ENCODE measurements around the gene FOXE3.

DNA sequence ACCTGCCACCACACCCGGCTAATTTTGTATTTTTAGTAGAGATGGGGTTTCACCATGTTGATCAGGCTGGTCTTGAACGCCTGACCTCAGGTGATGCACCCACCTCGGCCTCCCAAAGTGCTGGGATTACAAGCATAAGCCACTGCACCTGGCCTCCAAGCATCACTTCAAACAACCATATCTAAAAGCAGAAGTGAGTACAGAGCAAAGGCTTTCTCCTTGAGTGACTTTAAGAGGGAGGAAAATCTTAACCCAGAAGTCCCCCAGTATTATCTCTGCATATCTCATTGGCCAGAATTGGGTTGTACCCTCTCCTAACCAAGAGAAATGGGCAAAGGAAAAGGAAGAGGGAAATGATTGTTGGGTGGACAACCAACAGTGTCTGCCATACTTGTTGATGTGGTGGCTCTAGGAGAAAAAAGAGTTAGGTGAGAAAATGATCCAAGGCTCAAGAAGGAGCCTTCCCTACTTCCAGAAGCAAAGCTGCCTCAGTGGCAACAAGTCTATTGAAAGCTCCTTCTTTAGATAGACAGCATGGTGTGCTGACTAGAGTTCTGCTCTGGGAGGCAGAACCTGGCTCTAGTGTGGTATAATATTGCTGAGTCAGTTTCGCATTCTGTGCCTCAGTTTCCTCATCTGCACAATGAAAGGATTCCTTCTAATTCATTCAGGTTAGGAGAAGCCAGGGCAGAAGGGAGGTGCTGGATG lies 16.8 kb upstream of the FOXE3 start:
- TF ChIP-seq, protein P1, sequence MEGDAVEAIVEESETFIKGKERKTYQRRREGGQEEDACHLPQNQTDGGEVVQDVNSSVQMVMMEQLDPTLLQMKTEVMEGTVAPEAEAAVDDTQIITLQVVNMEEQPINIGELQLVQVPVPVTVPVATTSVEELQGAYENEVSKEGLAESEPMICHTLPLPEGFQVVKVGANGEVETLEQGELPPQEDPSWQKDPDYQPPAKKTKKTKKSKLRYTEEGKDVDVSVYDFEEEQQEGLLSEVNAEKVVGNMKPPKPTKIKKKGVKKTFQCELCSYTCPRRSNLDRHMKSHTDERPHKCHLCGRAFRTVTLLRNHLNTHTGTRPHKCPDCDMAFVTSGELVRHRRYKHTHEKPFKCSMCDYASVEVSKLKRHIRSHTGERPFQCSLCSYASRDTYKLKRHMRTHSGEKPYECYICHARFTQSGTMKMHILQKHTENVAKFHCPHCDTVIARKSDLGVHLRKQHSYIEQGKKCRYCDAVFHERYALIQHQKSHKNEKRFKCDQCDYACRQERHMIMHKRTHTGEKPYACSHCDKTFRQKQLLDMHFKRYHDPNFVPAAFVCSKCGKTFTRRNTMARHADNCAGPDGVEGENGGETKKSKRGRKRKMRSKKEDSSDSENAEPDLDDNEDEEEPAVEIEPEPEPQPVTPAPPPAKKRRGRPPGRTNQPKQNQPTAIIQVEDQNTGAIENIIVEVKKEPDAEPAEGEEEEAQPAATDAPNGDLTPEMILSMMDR (conservative IDR thresholded peaks at IDR 0.05; ENCODE audit: low read depth, low read length) = no peak
- no peak for TF ChIP-seq RCOR1 (IDR thresholded peaks at IDR 0.05; ENCODE audit: insufficient replicate concordance, low read length)
